ENCODE results near the gene GFOD2. TPM values are rescaled to one million over a fixed set of nuclear protein-coding genes. Genes with fewer than 3 reads are reported as not detected.
A peak's percentile ranks its signal among the peaks of the same experiment; 100 is the strongest.

The GFOD2 gene, protein sequence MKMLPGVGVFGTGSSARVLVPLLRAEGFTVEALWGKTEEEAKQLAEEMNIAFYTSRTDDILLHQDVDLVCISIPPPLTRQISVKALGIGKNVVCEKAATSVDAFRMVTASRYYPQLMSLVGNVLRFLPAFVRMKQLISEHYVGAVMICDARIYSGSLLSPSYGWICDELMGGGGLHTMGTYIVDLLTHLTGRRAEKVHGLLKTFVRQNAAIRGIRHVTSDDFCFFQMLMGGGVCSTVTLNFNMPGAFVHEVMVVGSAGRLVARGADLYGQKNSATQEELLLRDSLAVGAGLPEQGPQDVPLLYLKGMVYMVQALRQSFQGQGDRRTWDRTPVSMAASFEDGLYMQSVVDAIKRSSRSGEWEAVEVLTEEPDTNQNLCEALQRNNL
- 10 to 100 TPM; 10.5 to 24.6 (median 17.2) TPM for total RNA-seq

- H3K4me1 ChIP-seq, result peaks cover 0 to 23% (median 8%) of the 10 kb centered on the region in 4 donors
- TF ChIP-seq, protein P1, sequence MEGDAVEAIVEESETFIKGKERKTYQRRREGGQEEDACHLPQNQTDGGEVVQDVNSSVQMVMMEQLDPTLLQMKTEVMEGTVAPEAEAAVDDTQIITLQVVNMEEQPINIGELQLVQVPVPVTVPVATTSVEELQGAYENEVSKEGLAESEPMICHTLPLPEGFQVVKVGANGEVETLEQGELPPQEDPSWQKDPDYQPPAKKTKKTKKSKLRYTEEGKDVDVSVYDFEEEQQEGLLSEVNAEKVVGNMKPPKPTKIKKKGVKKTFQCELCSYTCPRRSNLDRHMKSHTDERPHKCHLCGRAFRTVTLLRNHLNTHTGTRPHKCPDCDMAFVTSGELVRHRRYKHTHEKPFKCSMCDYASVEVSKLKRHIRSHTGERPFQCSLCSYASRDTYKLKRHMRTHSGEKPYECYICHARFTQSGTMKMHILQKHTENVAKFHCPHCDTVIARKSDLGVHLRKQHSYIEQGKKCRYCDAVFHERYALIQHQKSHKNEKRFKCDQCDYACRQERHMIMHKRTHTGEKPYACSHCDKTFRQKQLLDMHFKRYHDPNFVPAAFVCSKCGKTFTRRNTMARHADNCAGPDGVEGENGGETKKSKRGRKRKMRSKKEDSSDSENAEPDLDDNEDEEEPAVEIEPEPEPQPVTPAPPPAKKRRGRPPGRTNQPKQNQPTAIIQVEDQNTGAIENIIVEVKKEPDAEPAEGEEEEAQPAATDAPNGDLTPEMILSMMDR (IDR thresholded peaks at IDR 0.05), result peak in 1 of 5 experiments; percentile 5
- TF ChIP-seq EP300 (IDR thresholded peaks at IDR 0.05) (peak; percentile 89 to 95), POLR2A (IDR thresholded peaks at IDR 0.05) (peak; percentile 88 to 93)
- H3K27ac ChIP-seq, result peak within 1 kb of the TSS; percentile 72 to 92 (median 82)
- H3K36me3 ChIP-seq, result peaks cover 0 to 14% (median 0%) of the 10 kb centered on the region in 3 donors
- H3K27me3 ChIP-seq, result no peaks in the 10 kb centered on the region
- H3K4me3 ChIP-seq, result peak within 1 kb of the TSS; percentile 69 to 91 (median 86)
- no peaks in the 10 kb centered on the region for H3K9me3 ChIP-seq
- 0% methylated on average over 32 to 38 of the region's 59 CpGs for WGBS, 2 donors
- peak; percentile 91 to 93 for DNase-seq (ENCODE audit: low spot score in 2 of 2)
Observed at GRCh38 chr16:67719048-67719777, at the start of gene GFOD2. TSS of gene GFOD2 (minus strand) at chr16:67719316. CDS start at chr16:67685715, 33,601 bp downstream.

- H3K27me3 ChIP-seq, result no peaks in the 10 kb centered on the region
- DNase-seq (ENCODE audit: low spot score in 2 of 2), result no peak
- H3K9me3 ChIP-seq, result no peaks in the 10 kb centered on the region
- WGBS, 2 donors, result 70 to 84% methylated on average over 7 of the region's 7 CpGs
- H3K27ac ChIP-seq, result no peak overlapping the region
- H3K4me3 ChIP-seq, result no peak overlapping the region
- H3K4me1 ChIP-seq, result peaks cover 0 to 4% (median 0%) of the 10 kb centered on the region in 4 donors
- TF ChIP-seq, protein P1 (IDR thresholded peaks at IDR 0.05), result no peak
- TF ChIP-seq EP300 (IDR thresholded peaks at IDR 0.05), result no peak
- H3K36me3 ChIP-seq, result peaks cover 0 to 43% (median 0%) of the 10 kb centered on the region in 3 donors
Observed at GRCh38 chr16:67767953-67768352, 48.8 kb upstream of the GFOD2 start.

DNA sequence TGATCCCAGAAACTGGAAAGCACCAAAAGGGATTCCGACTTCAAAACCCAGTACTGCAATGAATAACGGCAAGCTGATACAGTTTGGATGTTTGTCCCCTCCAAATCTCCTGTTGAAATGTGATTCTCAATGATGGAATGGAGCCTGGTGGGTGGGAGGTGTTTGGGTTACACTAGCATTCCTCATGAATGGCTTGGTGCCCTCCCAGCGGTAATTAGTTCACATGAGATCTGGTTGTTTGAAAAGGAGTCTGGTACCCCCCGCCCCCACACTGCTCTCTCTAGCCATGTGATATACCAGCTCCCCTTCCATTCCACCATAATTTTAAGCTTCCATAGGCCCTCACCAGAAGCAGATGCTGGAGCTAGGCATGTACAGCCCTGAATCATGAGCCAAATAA lies 47.2 kb upstream of the GFOD2 start:
- no peaks in the 10 kb centered on the region for H3K27me3 ChIP-seq
- H3K9me3 ChIP-seq, result no peaks in the 10 kb centered on the region
- no peaks in the 10 kb centered on the region for H3K4me1 ChIP-seq
- H3K27ac ChIP-seq, result no peak overlapping the region
- H3K36me3 ChIP-seq, result peaks cover 0 to 41% (median 0%) of the 10 kb centered on the region in 3 donors
- H3K4me3 ChIP-seq, result no peak overlapping the region
- TF ChIP-seq POLR2A (IDR thresholded peaks at IDR 0.05), result no peak
- TF ChIP-seq, protein P1 (IDR thresholded peaks at IDR 0.05), result no peak
- no peak for TF ChIP-seq EP300 (IDR thresholded peaks at IDR 0.05)
- 79 to 81% methylated on average over 4 of the region's 4 CpGs for WGBS, 2 donors
- no peak for DNase-seq (ENCODE audit: low spot score in 2 of 2)

GRCh38 chr16:67764158-67764667 lies 45.1 kb upstream of the GFOD2 start:
- Histone ChIP-seq H3K4me1 (no peaks in the 10 kb centered on the region), H3K27me3 (no peaks in the 10 kb centered on the region), H3K4me3 (no peak overlapping the region), H3K36me3 (peaks cover 0 to 44% (median 0%) of the 10 kb centered on the region in 3 donors), H3K9me3 (no peaks in the 10 kb centered on the region), H3K27ac (no peak overlapping the region)
- WGBS, 2 donors, result 69 to 82% methylated on average over 7 of the region's 7 CpGs
- DNase-seq (ENCODE audit: low spot score in 2 of 2), result no peak
- TF ChIP-seq EP300 (IDR thresholded peaks at IDR 0.05) (no peak), POLR2A (IDR thresholded peaks at IDR 0.05) (no peak)
- TF ChIP-seq, protein P1 (IDR thresholded peaks at IDR 0.05), result no peak
